Ureter (tissue), 1 donor: Measurements from ENCODE around the gene SCN5A. TPM values are rescaled to one million over a fixed set of nuclear protein-coding genes. Genes with fewer than 3 reads are reported as not detected.

Experiments
- DNase-seq: peaks from one replicate; pipeline ENCODE4 v3.0.0-alpha.2; 2020; ENCODE audit warnings: low spot score
- total RNA-seq: library from RNA; stranded (reverse); gene quantifications from one replicate; pipeline ENCODE4 v1.2.4, GENCODE V29; 2023
- donor health status: DM: yes; HTN: yes; CAD: no.

The SCN5A gene
- total RNA-seq, 1 donor from 2014 or later: 3.5 TPM

DNA sequence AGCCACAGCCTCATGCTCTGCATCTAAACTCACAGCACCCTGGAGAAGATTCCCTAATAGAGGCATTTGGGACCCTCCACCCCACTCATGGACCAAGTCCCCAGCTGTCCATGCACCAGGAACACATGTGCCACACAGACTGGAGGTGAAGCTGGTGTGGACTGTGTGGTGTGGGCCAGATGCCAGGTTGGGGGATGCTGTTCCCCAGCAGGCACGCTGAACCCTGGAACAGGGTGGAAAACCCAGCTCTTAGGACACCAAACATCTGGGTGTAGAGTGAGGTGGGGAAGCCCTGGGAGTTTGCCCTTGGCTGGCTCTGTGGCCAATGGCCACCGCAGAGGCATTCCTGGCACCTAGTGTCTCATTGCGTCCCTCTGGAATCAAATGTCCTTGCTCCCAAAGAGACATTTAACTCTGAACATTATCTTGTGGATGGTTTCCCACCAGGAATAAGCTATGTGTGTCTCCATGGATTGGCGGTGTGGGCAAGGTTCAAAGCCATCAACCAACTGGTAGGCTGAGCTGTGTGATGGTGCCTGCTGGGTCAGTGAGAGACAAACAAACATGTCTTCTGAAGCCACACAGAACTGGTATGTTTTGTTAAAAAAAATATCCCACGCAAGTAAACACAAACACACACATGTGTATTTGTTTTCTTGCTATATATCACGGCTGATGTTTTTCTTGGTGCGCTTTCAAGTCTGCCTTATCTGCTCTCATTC lies 88.3 kb downstream of the SCN5A start:
- DNase-seq: no peak

DNA sequence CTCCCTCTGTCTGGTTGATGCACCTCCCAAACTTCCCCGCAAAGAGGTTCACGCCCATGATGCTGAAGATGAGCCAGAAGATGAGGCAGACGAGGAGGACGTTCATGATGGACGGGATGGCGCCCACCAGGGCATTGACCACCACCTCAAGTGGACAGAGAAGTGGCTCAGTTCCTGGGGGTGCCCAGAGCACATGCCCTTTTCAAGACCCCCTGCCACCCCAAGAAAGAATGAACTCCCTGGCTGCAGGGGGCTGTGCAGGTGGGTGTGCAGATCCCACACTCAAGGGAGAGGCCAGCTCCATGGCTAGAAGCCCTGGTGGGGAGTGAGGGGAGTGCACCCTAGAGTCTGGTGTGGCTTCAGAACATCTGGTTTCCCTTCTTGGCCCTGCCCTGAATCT lies 89.2 kb downstream of the SCN5A start:
- no peak for DNase-seq

DNA sequence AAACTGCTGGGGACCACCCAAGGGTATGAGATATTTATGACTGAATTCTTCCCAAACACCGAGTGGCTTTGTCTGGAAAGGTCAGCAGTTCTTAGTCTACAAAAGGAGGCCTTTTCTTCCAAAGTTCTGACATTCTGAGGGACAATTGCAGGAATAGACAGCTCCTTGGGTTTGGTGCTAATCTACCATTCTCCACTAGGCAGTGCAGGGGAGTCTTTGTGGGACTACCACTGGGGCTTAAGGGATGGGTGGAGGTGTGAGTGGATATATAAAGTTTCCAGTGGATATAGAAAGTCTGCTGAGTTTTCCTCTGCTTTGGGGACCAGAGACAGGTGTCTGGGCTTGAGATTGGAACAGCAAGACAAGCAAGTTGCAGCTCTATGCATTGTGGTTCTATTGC lies 90.6 kb downstream of the SCN5A start:
- no peak for DNase-seq

DNA sequence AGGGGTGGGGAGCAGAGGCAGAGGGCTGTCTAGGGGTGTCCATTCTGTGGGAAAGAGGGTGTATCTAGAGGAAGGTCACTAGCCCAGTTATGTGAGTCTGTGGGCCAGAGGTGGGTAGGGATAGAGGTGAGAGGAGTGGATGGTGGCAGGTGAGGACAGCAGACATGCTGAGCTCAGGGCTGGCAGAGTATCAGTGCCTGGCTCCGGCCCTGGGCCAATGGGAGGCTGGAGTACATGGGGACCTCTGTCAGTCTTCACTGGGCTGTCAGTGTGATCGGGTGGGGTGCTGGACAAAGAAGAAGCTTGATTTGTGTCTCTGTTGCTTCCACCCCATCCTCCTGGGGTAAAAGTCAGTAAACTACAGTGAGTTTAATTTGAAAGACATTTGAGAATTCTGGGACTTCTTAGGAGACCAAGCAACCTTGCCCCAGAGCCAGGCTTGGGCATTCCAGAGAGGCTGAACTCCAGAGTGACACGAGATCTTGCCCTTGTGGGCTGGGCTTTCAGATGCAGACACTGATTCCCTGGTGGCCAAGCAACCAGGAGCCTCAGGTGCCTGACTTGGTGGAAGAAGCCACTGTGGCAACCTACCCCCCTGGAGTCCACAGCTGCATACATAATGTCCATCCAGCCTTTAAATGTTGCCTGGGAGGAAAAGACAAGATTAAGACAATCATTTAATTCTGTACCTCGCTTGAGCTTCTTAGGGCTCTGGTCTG lies 92.7 kb downstream of the SCN5A start:
- DNase-seq: peak; percentile 32

DNA sequence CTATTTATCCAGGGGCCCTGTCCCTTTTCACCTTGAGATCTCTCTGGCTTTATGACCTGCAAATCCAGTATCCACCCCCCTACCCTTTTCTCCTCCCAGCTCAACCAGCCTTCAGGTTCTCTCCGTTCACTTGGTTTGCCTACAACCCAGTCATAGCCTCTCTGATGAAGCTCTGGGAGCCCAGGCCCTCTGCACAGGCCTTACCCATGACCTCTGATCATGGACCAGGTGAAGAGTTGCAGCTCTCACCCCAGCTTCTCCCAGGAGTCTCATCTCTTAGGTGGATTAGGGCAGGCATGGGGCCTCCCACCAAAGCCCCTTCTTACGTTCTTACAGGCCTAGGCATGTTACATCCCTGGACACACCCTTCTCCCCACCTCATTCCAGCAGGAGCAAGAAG lies 93.6 kb downstream of the SCN5A start:
- DNase-seq: peak; percentile 32

DNA sequence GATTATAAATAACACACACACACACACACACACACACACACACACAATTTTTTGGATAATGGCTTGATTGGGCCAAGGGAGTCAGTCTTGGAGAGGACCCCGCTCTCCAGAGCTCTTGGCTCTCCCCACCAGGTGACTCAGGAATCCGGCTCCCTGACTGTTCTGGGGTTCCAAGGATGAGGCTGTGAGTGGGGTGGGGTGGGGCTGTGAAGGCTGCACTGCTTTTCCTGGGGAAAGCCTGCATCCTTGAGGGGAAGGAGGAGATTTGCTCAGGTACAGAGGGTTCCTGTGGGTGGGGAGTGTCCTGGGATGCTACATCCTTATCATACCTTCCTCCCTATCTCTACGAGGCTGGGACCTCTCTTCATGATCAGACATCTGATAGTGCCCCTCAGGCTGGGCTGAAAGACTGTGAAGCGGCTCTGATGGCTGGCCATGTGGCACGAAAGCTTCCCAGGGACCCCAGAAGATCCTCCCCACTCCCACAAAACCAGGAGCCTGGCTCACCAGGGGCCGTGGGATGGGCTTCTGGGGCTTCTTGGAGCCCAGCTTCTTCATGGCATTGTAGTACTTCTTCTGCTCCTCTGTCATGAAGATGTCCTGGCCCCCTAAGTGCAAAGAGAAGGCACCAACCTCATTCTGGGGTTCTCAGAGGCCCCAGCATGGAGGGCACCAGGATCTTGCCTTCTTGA lies 94.2 kb downstream of the SCN5A start:
- peak; percentile 26 for DNase-seq

DNA sequence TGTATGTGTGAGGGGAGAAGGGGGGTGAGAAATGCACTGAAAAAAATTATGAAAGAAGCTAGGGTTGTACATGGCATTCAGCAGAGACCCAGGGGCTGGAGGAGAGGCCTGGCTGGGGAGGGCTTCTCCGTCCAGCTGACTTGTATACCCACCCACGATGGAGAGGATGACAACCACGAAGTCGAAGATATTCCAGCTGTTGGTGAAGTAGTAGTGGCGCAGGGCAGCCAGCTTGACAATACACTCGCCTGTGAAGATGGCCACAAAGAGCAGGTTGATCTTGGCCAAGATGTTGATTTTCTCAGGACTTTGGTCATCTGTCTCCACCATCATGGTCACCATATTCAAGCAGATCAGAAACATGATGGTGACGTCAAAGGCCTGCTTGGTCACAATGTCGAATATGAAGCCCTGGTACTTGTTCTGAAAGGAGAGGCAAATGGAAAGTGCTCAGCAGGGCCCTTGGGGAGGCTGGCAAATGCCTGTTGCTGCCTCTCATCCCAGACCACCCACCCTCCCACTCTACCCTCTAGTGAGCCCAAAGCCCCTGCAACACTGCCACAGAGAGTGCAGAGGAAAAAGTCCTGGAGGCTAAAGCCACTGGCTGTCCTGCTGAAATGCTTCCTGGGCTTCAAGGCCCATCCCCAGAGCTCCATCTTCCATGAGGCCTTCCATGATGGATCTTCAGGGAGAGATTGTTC lies 95.2 kb downstream of the SCN5A start:
- DNase-seq: peak; percentile 17

DNA sequence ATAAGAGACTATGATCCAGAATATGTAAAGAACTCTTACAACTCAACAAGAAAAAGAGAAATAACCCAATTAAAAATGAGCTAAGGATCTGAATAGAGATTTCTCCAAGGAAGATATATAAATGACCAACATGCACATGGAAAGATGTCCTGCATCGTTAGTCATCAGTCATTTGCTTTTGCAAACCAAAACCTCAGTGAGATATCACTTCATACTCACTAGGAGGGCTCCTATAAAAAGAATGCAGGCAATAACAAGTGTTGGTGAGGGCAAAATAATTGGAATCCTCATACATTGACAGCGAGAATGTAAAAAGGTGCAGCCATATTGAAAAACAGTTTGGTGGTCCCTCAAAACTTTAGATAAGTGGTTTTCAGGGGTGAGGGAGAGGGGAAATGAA lies 96.4 kb downstream of the SCN5A start:
- no peak for DNase-seq

DNA sequence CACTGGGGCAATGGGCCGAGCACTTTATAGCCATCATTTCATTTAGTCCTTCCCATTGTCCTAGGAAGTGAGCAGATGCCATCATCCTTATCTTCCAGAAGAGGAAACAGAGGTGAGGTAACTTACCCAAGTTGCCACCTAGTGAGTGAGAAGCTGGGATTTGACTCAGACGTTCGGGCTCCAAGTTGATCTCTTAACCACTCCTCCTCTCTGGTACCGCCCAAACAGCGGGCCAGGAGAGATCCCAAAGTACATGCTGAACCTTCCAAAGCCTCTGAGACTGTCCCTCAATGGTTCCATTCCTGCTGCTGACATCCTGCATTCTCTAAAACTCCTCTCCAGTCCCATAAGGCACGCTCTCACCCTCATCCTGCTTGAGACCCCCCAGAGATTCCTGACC lies 97.1 kb downstream of the SCN5A start:
- DNase-seq: peak; percentile 24

DNA sequence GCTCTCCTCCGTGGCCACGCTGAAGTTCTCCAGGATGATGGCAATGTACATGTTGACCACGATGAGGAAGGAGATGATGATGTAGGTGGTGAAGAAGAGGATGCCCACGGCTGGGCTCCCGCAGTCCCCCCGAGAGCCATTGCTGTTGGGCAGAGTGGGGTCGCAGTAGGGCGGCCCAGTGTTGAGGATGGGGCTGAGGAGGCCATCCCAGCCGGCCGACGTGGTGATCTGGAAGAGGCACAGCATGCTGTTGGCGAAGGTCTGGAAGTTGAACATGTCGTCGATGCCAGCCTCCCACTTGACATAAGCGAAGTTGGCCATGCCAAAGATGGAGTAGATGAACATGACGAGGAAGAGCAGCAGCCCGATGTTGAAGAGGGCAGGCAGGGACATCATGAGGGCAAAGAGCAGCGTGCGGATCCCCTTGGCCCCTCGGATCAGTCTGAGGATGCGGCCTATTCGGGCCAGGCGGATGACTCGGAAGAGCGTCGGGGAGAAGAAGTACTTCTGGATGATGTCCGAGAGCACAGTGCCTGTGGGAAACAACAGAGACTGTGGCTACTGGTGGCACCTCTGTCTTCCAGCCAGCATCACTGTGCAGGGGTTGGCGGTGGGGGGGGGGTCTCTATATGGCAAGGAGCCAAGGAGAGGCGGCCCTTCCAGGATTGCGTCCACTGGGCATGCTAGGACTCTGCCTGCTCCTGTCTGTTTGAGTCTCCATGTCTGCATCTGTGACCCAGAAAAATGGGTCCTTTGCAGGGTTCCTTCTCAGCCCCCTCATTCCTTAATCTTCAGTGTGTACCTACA lies 98.3 kb downstream of the SCN5A start:
- peak; percentile 32 for DNase-seq

DNA sequence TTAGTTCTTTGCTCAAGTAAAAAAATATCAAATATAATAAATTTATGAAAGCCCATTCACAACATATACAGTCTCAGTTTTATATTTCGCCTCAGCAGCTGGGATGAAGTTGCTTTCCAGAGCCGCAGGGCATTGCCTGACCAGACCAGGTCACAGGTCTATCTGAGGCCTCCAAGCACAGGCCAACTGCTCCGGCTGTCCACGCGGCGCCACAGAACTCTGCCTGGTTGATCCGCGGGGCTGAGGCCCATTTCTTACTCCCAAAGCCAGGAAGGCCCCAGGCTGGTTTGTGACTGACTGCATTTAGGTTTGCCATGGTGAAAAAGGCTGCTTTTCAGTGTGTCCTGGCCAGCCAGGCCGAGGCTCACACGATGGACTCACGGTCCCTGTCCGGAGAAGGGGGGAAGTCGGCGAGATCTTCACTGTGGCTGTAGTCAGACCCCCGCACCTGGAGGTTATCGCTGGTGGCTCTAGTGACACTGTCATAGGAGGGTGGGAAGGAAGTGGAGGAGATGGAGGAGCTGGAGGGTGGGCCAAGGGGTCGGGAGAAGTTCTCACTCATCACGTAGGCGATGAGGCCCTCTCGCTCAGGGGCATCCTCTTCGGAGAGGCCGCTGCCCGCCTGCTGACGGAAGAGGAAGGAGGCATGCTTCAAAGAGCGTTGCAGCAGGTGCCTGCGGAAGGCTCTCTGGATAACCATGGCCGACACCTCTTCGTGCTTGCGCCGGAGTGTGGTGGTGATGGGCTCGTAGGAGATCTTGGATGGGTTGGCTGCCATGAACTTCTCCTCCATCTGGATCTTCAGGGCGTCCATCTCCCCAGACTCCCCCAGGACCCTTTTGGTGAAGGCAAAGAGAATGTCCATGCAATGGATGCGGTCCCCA lies 99.3 kb downstream of the SCN5A start:
- DNase-seq: peak; percentile 38

DNA sequence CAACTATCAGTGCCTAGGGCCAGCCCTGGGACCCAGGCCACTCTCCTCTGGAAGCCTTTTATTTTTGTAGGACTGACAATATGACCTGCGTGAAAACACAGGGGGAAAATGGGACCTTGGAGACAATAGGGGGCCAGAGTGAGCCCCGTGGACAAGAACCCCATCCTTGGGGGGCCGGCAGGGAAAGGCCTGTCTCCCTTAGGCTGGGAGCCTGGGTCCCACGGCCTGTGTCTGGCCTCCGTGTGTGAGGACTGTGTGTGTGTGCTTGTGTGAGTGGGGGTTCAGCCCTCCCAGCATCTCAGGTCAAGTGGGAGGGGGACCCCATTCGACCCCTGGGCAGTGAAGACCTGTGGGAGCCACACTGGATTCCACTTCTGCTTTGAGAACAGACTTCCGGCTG lies 100.0 kb downstream of the SCN5A start:
- DNase-seq: peak; percentile 27

DNA sequence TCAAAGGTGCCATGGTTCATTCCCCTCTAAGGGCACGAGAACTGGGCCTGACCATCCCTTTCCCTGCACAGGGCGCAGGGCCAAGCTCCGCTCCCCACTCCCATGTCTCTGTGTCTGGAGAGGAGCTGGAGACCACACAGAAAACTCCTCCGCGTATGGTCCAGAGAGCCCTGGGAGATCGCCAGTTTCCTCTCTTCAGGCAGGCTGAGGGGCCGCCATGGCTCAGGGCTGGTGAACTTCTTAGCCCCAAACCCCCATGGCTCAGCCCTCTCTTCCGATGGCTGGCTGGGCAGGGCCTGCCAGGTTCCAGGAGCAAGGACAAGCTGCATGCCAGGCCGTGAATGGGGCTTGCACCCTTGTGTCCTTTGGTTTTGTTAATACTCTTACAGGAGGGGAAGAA lies 100.4 kb downstream of the SCN5A start:
- DNase-seq: peak; percentile 32

DNA sequence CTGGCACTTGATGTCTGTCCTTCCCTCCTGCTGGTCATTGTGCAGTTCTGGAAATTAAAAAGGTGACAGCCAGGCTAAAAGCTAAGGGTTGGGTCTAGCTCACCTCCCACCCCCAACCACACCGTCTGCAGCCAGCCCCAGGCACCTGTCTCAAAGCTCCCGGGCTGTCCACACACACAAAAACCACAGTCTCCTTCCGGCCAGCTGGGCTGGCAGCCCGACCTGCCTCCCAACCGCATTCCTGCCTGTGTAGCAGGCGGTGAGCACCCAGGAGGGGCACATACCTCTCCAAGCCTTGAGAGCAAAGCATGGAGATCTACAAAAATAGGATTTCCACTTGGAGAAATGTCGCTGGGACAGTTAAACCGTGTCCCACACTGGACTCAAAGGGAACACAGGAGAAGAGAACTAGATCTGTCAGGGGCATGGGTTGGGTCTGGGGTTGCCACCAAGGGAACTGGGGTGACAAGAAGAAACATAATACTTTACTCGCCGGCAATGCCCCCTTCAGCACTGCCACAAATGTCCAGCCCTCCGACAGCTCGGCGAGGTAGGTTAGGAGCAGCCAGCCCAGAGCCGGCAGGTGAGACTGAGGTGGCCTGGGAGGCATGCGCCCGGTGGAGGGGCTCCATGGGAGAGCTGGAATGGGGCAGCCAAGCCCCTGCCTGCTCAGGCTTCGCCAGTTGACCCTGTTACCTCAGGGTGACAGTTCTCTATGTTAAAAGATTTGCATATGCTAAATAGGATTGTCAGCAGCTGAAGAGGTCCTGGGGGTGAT lies 101.1 kb downstream of the SCN5A start:
- DNase-seq: no peak

DNA sequence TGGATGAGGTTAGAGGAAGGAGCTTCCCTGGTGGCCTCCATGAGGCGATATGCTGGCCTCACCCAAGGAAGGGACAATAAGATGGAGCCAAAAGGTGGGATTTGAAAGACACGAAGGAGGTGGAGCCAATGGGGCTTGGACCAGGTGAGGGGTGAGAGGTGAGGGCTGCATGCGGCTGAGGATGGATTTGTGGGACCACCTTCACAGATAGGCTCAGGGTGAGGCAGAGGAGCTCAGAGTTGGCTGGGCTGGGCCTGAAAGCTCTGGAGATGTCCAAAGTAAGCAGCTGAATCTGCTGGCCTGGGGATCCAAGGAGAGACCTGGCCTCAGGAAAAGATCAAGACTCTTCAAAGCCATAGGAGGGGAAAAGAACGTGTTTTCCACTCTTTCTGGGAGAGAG lies 103.5 kb downstream of the SCN5A start:
- peak; percentile 13 for DNase-seq

DNA sequence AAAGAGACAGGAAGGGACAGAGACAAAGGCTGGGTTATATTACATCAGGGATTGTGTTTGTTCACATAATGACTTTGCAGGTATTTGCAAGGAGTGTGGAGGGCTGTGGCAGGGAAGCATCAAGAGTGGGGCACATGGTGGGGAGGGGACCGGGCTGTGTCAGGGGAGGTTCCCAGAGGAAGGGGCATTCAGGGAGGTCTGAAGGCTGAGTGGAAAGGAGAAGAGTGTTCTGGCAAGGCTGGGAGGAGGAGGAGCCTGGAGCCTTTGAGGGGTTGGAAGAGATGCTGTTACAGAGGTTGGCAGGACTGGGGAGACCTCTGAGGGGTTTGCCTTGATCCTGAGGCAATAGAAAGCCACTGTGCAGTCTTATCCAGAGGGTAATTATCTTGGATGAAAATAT lies 103.9 kb downstream of the SCN5A start:
- DNase-seq: no peak

DNA sequence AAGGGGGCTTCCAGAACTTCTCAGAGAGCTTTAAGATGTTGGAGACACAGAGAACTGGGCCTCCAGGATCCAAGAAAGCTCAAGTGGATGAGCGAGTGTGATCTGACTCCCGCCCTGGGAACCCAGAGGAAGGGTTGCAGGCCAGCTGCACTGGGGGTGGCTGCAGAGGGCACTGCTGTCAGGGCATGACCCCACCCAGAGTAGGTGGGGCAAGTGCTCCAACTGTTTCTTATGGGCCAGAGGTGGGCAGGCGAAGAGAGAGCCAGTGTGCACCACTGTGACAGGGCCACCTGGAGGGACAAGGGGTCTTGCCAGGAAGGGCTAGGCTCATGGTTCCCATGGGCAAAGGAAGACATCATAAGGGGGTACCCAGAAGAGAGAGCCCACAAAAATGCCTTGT lies 104.6 kb downstream of the SCN5A start:
- DNase-seq: peak; percentile 13

DNA sequence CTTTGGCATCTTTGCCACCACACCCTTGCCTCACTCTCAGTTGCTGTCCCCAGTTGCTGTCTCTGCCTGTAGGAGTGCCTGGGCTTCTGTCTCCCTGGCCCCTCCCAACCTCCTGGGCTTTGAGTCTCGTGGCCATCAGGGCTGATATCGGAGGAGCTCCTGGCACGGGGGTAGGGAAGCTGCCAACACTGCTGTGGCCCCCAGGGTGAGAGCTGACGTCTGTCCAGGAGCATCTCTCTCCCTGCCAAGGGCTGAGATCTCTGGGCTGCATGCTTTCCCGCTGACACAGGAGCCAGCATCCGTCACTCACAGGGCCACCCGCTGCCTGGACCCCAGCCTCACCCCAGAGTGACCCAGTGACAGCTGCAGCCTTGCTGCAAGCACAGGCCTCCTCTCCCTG lies 105.9 kb downstream of the SCN5A start:
- DNase-seq: no peak
